HG02763 (cell line): ENCODE results near the gene ECPAS.
"Not testable (repeated sequence)": the region's sequence is repeated elsewhere in the genome, so short reads cannot be mapped to it uniquely, and the experiment has no call there.

Source experiments
- ATAC-seq: cut with Tn5 transposase; IDR thresholded peaks from one replicate; pipeline ENCODE4 v1.9.1; 2021; ENCODE audit warnings: mild to moderate bottlenecking, moderate library complexity; ENCODE audit not compliant: unreplicated experiment

The ECPAS gene

GRCh38 chr9:111474385-111474784 is 9.8 kb downstream of the ECPAS start:
- no peak for ATAC-seq

GRCh38 chr9:111467778-111468367 is 16.3 kb downstream of the ECPAS start:
- ATAC-seq, result no peak

- no peak for ATAC-seq
Measured at GRCh38 chr9:111463048-111463447, 21.1 kb downstream of the ECPAS start.

GRCh38 chr9:111458139-111459009 is 25.8 kb downstream of the ECPAS start:
- ATAC-seq, result no peak

- no peak for ATAC-seq
Measured at GRCh38 chr9:111456529-111456928, 27.7 kb downstream of the ECPAS start.

GRCh38 chr9:111455638-111456037 is 28.5 kb downstream of the ECPAS start:
- ATAC-seq, result no peak

GRCh38 chr9:111454751-111455150 is 29.4 kb downstream of the ECPAS start:
- no peak for ATAC-seq

GRCh38 chr9:111451570-111451969 is 32.6 kb downstream of the ECPAS start:
- ATAC-seq, result no peak

- ATAC-seq, result no peak
Measured at GRCh38 chr9:111450124-111450523, 34.1 kb downstream of the ECPAS start.

GRCh38 chr9:111449705-111450104 is 34.5 kb downstream of the ECPAS start:
- ATAC-seq, result no peak

GRCh38 chr9:111445799-111446198 is 38.4 kb downstream of the ECPAS start:
- not testable (repeated sequence) for ATAC-seq

- no peak for ATAC-seq
Measured at GRCh38 chr9:111443454-111443853, 40.7 kb downstream of the ECPAS start.

- ATAC-seq, result no peak
Measured at GRCh38 chr9:111442360-111443027, 41.7 kb downstream of the ECPAS start.

- ATAC-seq, result no peak
Measured at GRCh38 chr9:111440226-111440625, 44.0 kb downstream of the ECPAS start.

GRCh38 chr9:111438541-111439235 is 45.5 kb downstream of the ECPAS start:
- no peak for ATAC-seq

GRCh38 chr9:111436571-111436970 is 47.6 kb downstream of the ECPAS start:
- ATAC-seq, result no peak

GRCh38 chr9:111433082-111433481 is 51.1 kb downstream of the ECPAS start:
- ATAC-seq, result no peak

GRCh38 chr9:111431684-111432083 is 52.5 kb downstream of the ECPAS start:
- no peak for ATAC-seq

- ATAC-seq, result no peak
Measured at GRCh38 chr9:111429175-111429574, 55.0 kb downstream of the ECPAS start.

GRCh38 chr9:111427186-111427585 is 57.0 kb downstream of the ECPAS start:
- ATAC-seq, result no peak

GRCh38 chr9:111423389-111423788 is 60.8 kb downstream of the ECPAS start:
- ATAC-seq, result no peak
